Transverse colon (tissue), 4 donors: Measurements from ENCODE around the gene CDH13.

Experiments
- CTCF ChIP-seq, 5 experiments: fragments of 200-600 bp in 3 of 5; fragments of 450-650 bp in 2 of 5; sonication (generic) in 3 of 5; IDR thresholded peaks; 1 replicate in 2 of 5; 2 replicates in 3 of 5; pipeline ENCODE4 v1.5.1; 2016 to 2017; ENCODE audit warnings: antibody characterized with exemption in 5 of 5, inconsistent platforms in 3 of 5, mild to moderate bottlenecking in 2 of 5, moderate library complexity in 1 of 5
- POLR2A ChIP-seq: fragments of 450-650 bp; IDR thresholded peaks from one replicate; pipeline ENCODE4 v1.6.1; 2016; ENCODE audit warnings: antibody characterized with exemption, mild to moderate bottlenecking, moderate library complexity
- POLR2AphosphoS5 ChIP-seq, 3 donors: sonication (generic); formaldehyde crosslinking; IDR thresholded peaks; one replicate each; pipeline ENCODE4 v1.6.1; 2016; ENCODE audit warnings: antibody characterized with exemption in 3 of 3

GRCh38 chr16:83803811-83804210, 1177.0 kb downstream of the CDH13 start:
- TF ChIP-seq CTCF (IDR thresholded peaks at IDR 0.05) (no peak), POLR2AphosphoS5 (IDR thresholded peaks at IDR 0.05) (no peak), POLR2A (no peak)
